ENCODE measurements around the gene DPF1.

DPF1 gene

DNA sequence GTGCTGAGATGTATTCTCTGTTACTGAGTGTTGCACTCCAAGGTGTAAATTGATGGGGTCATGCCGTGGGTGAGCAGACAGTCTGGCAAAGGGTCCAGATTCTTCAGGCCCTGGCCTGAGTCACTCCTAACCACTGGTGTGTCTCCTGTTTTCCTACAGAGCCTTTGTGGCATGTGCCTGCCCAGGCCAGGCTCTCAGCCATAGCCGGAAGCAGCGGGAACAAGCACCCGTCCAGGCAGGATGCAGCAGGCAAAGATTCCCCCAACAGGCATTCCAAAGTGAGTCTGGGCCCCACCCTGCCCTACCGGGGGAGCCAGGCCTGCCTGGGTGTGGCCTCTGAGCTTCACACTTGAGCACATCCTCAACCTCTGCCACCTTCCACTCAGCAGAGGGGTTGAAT, 61.9 kb downstream of the DPF1 start:
- DNase-seq (ENCODE audit: low spot score), result no peak

More for the DNA sequence above, 61.9 kb downstream of the DPF1 start:
- TF ChIP-seq, protein P1, sequence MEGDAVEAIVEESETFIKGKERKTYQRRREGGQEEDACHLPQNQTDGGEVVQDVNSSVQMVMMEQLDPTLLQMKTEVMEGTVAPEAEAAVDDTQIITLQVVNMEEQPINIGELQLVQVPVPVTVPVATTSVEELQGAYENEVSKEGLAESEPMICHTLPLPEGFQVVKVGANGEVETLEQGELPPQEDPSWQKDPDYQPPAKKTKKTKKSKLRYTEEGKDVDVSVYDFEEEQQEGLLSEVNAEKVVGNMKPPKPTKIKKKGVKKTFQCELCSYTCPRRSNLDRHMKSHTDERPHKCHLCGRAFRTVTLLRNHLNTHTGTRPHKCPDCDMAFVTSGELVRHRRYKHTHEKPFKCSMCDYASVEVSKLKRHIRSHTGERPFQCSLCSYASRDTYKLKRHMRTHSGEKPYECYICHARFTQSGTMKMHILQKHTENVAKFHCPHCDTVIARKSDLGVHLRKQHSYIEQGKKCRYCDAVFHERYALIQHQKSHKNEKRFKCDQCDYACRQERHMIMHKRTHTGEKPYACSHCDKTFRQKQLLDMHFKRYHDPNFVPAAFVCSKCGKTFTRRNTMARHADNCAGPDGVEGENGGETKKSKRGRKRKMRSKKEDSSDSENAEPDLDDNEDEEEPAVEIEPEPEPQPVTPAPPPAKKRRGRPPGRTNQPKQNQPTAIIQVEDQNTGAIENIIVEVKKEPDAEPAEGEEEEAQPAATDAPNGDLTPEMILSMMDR (IDR thresholded peaks at IDR 0.05; ENCODE audit: extremely low read depth, missing control alignments), result no peak

All from GM20000 (cell line).